B cell (primary cell): ENCODE data around the gene FAM53C. TPM values are rescaled to one million over a fixed set of nuclear protein-coding genes. Genes with fewer than 3 reads are reported as not detected.

ENCODE experiments used
- ATAC-seq: fragments of 200-7000 bp; cut with Tn5 transposase; one replicate; pipeline ENCODE4 v1.10.0; 2021; ENCODE audit warnings: low read depth, mild to moderate bottlenecking, moderate number of reproducible peaks, moderate library complexity
- CTCF ChIA-PET: fragments of 350-600 bp; sonication (Branson Sonifier 250); formaldehyde crosslinking; loops from one replicate; lab custom pipeline; 2021; ENCODE audit warnings: antibody characterized with exemption, inconsistent platforms; lab: Charles Lee
- POLR2A ChIA-PET: fragments of 350-600 bp; sonication (Branson Sonifier 250); formaldehyde crosslinking; loops from one replicate; lab custom pipeline; 2021; ENCODE audit warnings: antibody characterized with exemption; lab: Charles Lee
- DNase-seq: peaks from one replicate; pipeline ENCODE4 v3.0.0; 2013
- H2AFZ ChIP-seq: 2 replicates; pipeline ENCODE4 v1.6.1; 2012; ENCODE audit warnings: mild to moderate bottlenecking, low read depth, low read length; ENCODE audit not compliant: insufficient read depth, poor library complexity, severe bottlenecking
- H3K27ac ChIP-seq, 2 donors: 1 replicate in 1 of 2; 2 replicates in 1 of 2; pipeline ENCODE4 v1.5.1; 2012 to 2013; ENCODE audit warnings: low read length in 2 of 2, mild to moderate bottlenecking in 2 of 2, moderate library complexity in 1 of 2
- H3K27me3 ChIP-seq, 4 experiments: fragments of 200-600 bp in 1 of 4; sonication (generic) in 1 of 4; replicated peaks in 1 of 4; 1 replicate in 2 of 4; 2 replicates in 2 of 4; pipeline versions ENCODE4 v1.6.1 to v1.7.0; 2013 to 2016; ENCODE audit warnings: low read length in 3 of 4, mild to moderate bottlenecking in 2 of 4, mixed read lengths in 1 of 4, moderate library complexity in 1 of 4; ENCODE audit not compliant: insufficient read depth in 4 of 4, control insufficient read depth in 3 of 4; ENCODE audit errors: control extremely low read depth in 1 of 4
- H3K36me3 ChIP-seq, 2 experiments: replicated peaks in 1 of 2; 1 replicate in 1 of 2; 2 replicates in 1 of 2; pipeline versions ENCODE4 v1.6.1 to v1.7.1; 2013; ENCODE audit warnings: low read length in 1 of 2; ENCODE audit not compliant: insufficient read depth in 2 of 2, control insufficient read depth in 1 of 2; ENCODE audit errors: control extremely low read depth in 1 of 2, extremely low read depth in 1 of 2
- H3K4me1 ChIP-seq, 2 donors: fragments of 200-600 bp in 1 of 2; sonication (generic) in 1 of 2; 1 replicate in 1 of 2; 2 replicates in 1 of 2; pipeline versions ENCODE4 v1.5.1 to v1.6.1; 2013 to 2017; ENCODE audit warnings: low read length in 2 of 2; ENCODE audit not compliant: control insufficient read depth in 2 of 2, insufficient read depth in 2 of 2
- H3K4me2 ChIP-seq: replicated peaks from 2 replicates; pipeline ENCODE3; 2012; ENCODE audit warnings: mild to moderate bottlenecking, low read depth, low read length; ENCODE audit not compliant: poor library complexity, severe bottlenecking
- H3K4me3 ChIP-seq, 5 experiments: fragments of 200-600 bp in 1 of 5; sonication (generic) in 1 of 5; 1 replicate in 3 of 5; 2 replicates in 2 of 5; pipeline versions ENCODE4 v1.5.1 to v1.7.0; 2011 to 2016; ENCODE audit warnings: low read length in 4 of 5, mild to moderate bottlenecking in 4 of 5, low read depth in 2 of 5, control low read depth in 1 of 5, moderate library complexity in 1 of 5; ENCODE audit not compliant: insufficient read depth in 1 of 5; ENCODE audit errors: control extremely low read depth in 1 of 5, extremely low read depth in 1 of 5
- H3K79me2 ChIP-seq: fragments of 200-600 bp; sonication (generic); one replicate; pipeline ENCODE4 v1.6.0; 2016; ENCODE audit warnings: low read length; ENCODE audit not compliant: control insufficient read depth, insufficient read depth
- H3K9ac ChIP-seq: fragments of 200-600 bp; sonication (generic); 2 replicates; pipeline ENCODE4 v1.6.1; 2017; ENCODE audit warnings: mild to moderate bottlenecking, low read length, moderate library complexity
- H3K9me3 ChIP-seq, 3 donors: one replicate each; pipeline versions ENCODE4 v1.6.1 to v1.7.1; 2013; ENCODE audit warnings: low read length in 2 of 3; ENCODE audit not compliant: control insufficient read depth in 2 of 3, insufficient read depth in 1 of 3; ENCODE audit errors: control extremely low read depth in 1 of 3
- H4K20me1 ChIP-seq: 2 replicates; pipeline ENCODE4 v1.6.0; 2012; ENCODE audit warnings: mild to moderate bottlenecking, low read length; ENCODE audit not compliant: insufficient read depth, control insufficient read depth, poor library complexity, severe bottlenecking
- H3K27ac Mint-ChIP-seq: one replicate; pipeline ENCODE4 v1.8.0; 2021; ENCODE audit warnings: mixed read lengths
- H3K27me3 Mint-ChIP-seq: one replicate; pipeline ENCODE4 v1.8.0; 2021; ENCODE audit warnings: mixed read lengths
- H3K4me1 Mint-ChIP-seq: one replicate; pipeline ENCODE4 v1.8.0; 2021; ENCODE audit warnings: mixed read lengths
- H3K4me3 Mint-ChIP-seq: one replicate; pipeline ENCODE4 v1.8.0; 2021; ENCODE audit warnings: mixed read lengths
- H3K9me3 Mint-ChIP-seq: one replicate; pipeline ENCODE4 v1.8.0; 2022; ENCODE audit warnings: mixed read lengths; ENCODE audit not compliant: insufficient read depth
- CTCF ChIP-seq: fragments of 200-600 bp; IDR thresholded peaks from one replicate; pipeline ENCODE4 v1.8.0; 2022; ENCODE audit warnings: antibody characterized with exemption, mild to moderate bottlenecking
- EZH2 ChIP-seq: IDR thresholded peaks from 2 replicates; pipeline ENCODE4 v1.6.1; 2012; ENCODE audit warnings: borderline replicate concordance, low read depth, mild to moderate bottlenecking, moderate library complexity, low read length; ENCODE audit not compliant: insufficient read depth, poor library complexity, severe bottlenecking
- WGBS: methylation state at CpG from one replicate; pipeline ENCODE4 v1.1.5; 2013; ENCODE audit warnings: missing lambda C conversion rate; ENCODE audit not compliant: insufficient coverage; 5-methylcytosine and 5-hydroxymethylcytosine counted together
- intact Hi-C: fragments of 100-400 bp; cut with micrococcal nuclease; formaldehyde crosslinking; loops from one replicate; pipeline ENCODE4 v1.10.0; 2022
- polyA plus RNA-seq: library from polyadenylated mRNA; depleted of rRNA; stranded (reverse); fragments of >200 nt; gene quantifications from 2 replicates; pipeline ENCODE4 v1.2.3, GENCODE V29; 2012
- total RNA-seq, 2 donors: library from RNA; stranded (reverse); fragments of 120-200 nt in 1 of 2; gene quantifications; 1 replicate in 1 of 2; 2 replicates in 1 of 2; pipeline versions ENCODE4 v1.2.3 to v1.2.4, GENCODE V29; 2013 to 2022

The FAM53C gene
- total and polyA plus RNA-seq, 2 donors (not counting 1 experiment from before 2014, with no cell fraction given): 29.8 to 44.9 TPM

- intact Hi-C loops: no loop called here
- 100% methylated on average over 1 of the region's 2 CpGs for WGBS
- Histone ChIP-seq H3K36me3 (peaks cover 4 to 27% of the 10 kb centered on the region in 2 experiments), H3K79me2 (peaks cover 78% of the 10 kb centered on the region), H3K27ac (no peak overlapping the region), H3K4me3 (no peak overlapping the region), H3K4me2 (no peak overlapping the region), H3K9me3 (no peaks in the 10 kb centered on the region), H3K9ac (no peak overlapping the region), H2AFZ (no peak overlapping the region), H3K4me1 (peaks cover 17 to 21% of the 10 kb centered on the region in 2 donors), H3K27me3 (no peaks in the 10 kb centered on the region), H4K20me1 (peaks cover 67% of the 10 kb centered on the region)
- ChIA-PET CTCF (interaction anchor here (0.6 to 5.8 kb wide), 2 partner anchors 18 to 905 kb away, joined by 3 to 39 read pairs; partner anchors contain the start of gene KDM3B), POLR2A (no interaction called here)
- Mint-ChIP-seq H3K27me3 (no peaks in the 10 kb centered on the region), H3K4me3 (no peak overlapping the region), H3K27ac (no peak overlapping the region), H3K4me1 (peaks cover 34% of the 10 kb centered on the region), H3K9me3 (no peaks in the 10 kb centered on the region)
- DNase-seq (no peak), ATAC-seq (no peak)
- TF ChIP-seq CTCF (no peak), EZH2 (no peak)
These were observed 33.4 kb downstream of the FAM53C start for GRCh38 chr5:138371454-138371853.

GRCh38 chr5:138372225-138372624, 34.2 kb downstream of the FAM53C start:
- Histone ChIP-seq H3K9me3 (no peaks in the 10 kb centered on the region), H3K36me3 (peaks cover 1 to 34% of the 10 kb centered on the region in 2 experiments), H3K27ac (no peak overlapping the region), H3K4me3 (no peak overlapping the region), H4K20me1 (peaks cover 60% of the 10 kb centered on the region), H3K79me2 (peaks cover 77% of the 10 kb centered on the region), H2AFZ (no peak overlapping the region), H3K4me1 (peaks cover 13 to 17% of the 10 kb centered on the region in 2 donors), H3K4me2 (no peak overlapping the region), H3K9ac (no peak overlapping the region), H3K27me3 (no peaks in the 10 kb centered on the region)
- ChIA-PET CTCF (interaction anchor here (5.8 kb wide), 1 partner anchor 19 kb away, joined by 39 read pairs; the partner anchor contains the start of gene KDM3B), POLR2A (no interaction called here)
- no CpG with 5 or more reads among the region's 1 CpG for WGBS
- Mint-ChIP-seq H3K9me3 (no peaks in the 10 kb centered on the region), H3K27ac (no peak overlapping the region), H3K4me1 (peaks cover 27% of the 10 kb centered on the region), H3K27me3 (no peaks in the 10 kb centered on the region), H3K4me3 (no peak overlapping the region)
- TF ChIP-seq EZH2 (no peak), CTCF (no peak)
- ATAC-seq (no peak), DNase-seq (no peak)
- intact Hi-C loops: no loop called here
